H1 (cell line): ENCODE measurements around the gene TMEM163. TPM values are rescaled to one million over a fixed set of nuclear protein-coding genes. Genes with fewer than 3 reads are reported as not detected.

Experiments
- CTCF ChIA-PET: fragments of 300-600 bp; sonication (Branson Sonifier 250); formaldehyde crosslinking; loops from one replicate; lab custom pipeline; 2021; ENCODE audit not compliant: partially characterized antibody; lab: Charles Lee
- POLR2A ChIA-PET: fragments of 300-600 bp; sonication (Branson Sonifier 250); formaldehyde crosslinking; loops from one replicate; lab custom pipeline; 2021; ENCODE audit warnings: inconsistent platforms; ENCODE audit not compliant: partially characterized antibody; lab: Charles Lee
- DNase-seq, 2 experiments: peaks; one replicate each; pipeline versions ENCODE4 v3.0.0 to v3.0.0-alpha.2; 2010 to 2022; ENCODE audit warnings: low spot score in 2 of 2, low read depth in 1 of 2, mixed read lengths in 1 of 2
- FAIRE-seq: peaks from 2 replicates; lab custom pipeline; 2011; peaks lifted over from hg19 to GRCh38; lab: Jason Lieb, UNC
- H2AFZ ChIP-seq: 2 replicates; pipeline ENCODE4 v1.8.1; 2012; ENCODE audit warnings: low read length, inconsistent platforms
- H2AK5ac ChIP-seq: 2 replicates; pipeline ENCODE4 v1.6.1; 2013; ENCODE audit warnings: low read depth, low read length
- H2BK120ac ChIP-seq: replicated peaks from 2 replicates; pipeline ENCODE3; 2013; ENCODE audit warnings: low read depth, low read length, inconsistent platforms
- H2BK12ac ChIP-seq: 2 replicates; pipeline ENCODE4 v1.6.1; 2013; ENCODE audit warnings: low read depth, low read length
- H2BK15ac ChIP-seq: 2 replicates; pipeline ENCODE4 v1.6.1; 2013; ENCODE audit warnings: low read length
- H2BK20ac ChIP-seq: 2 replicates; pipeline ENCODE4 v1.6.1; 2013; ENCODE audit warnings: low read length
- H2BK5ac ChIP-seq: 2 replicates; pipeline ENCODE4 v1.6.1; 2013; ENCODE audit warnings: low read depth, low read length
- H3K14ac ChIP-seq: 2 replicates; pipeline ENCODE4 v1.6.1; 2013; ENCODE audit warnings: inconsistent platforms; ENCODE audit not compliant: insufficient read length
- H3K18ac ChIP-seq: 2 replicates; pipeline ENCODE4 v1.6.1; 2013; ENCODE audit warnings: low read length; ENCODE audit errors: extremely low read depth
- H3K23ac ChIP-seq: 2 replicates; pipeline ENCODE4 v1.6.1; 2013; ENCODE audit warnings: inconsistent platforms; ENCODE audit not compliant: insufficient read length
- H3K23me2 ChIP-seq: 2 replicates; pipeline ENCODE4 v1.6.1; 2013; ENCODE audit warnings: low read depth, low read length
- H3K27ac ChIP-seq: 2 replicates; pipeline ENCODE4 v1.6.1; 2011; ENCODE audit warnings: low read depth, low read length, inconsistent platforms
- H3K27me3 ChIP-seq, 4 experiments: replicated peaks in 1 of 4; 1 replicate in 1 of 4; 2 replicates in 3 of 4; pipeline versions ENCODE4 v1.6.1 to v1.8.1; 2011 to 2013; ENCODE audit warnings: low read length in 3 of 4, mild to moderate bottlenecking in 3 of 4, inconsistent platforms in 2 of 4, mixed read lengths in 2 of 4, moderate library complexity in 1 of 4; ENCODE audit not compliant: control insufficient read depth in 3 of 4, insufficient read depth in 3 of 4; ENCODE audit errors: extremely low read depth in 1 of 4
- H3K36me3 ChIP-seq, 4 experiments: 2 replicates each; pipeline versions ENCODE4 v1.6.1 to v1.8.1; 2011 to 2013; ENCODE audit warnings: mild to moderate bottlenecking in 4 of 4, low read length in 3 of 4, moderate library complexity in 2 of 4, control low read depth in 1 of 4, inconsistent platforms in 1 of 4; ENCODE audit not compliant: insufficient read depth in 4 of 4, control insufficient read depth in 2 of 4
- H3K4ac ChIP-seq: replicated peaks from 2 replicates; pipeline ENCODE3; 2013; ENCODE audit warnings: low read length, low read depth, mixed read lengths, inconsistent platforms; ENCODE audit not compliant: insufficient read length
- H3K4me1 ChIP-seq, 4 experiments: replicated peaks in 1 of 4; 1 replicate in 1 of 4; 2 replicates in 3 of 4; pipeline versions ENCODE4 v1.6.1 to v1.8.1; 2011 to 2013; ENCODE audit warnings: low read length in 3 of 4, inconsistent platforms in 2 of 4, mixed read lengths in 1 of 4; ENCODE audit not compliant: insufficient read depth in 4 of 4, control insufficient read depth in 3 of 4
- H3K4me2 ChIP-seq, 2 experiments: 2 replicates each; pipeline versions ENCODE4 v1.6.1 to v1.8.1; 2011 to 2013; ENCODE audit warnings: low read depth in 2 of 2, low read length in 2 of 2, control low read depth in 1 of 2, inconsistent platforms in 1 of 2, mild to moderate bottlenecking in 1 of 2; ENCODE audit not compliant: insufficient read depth in 1 of 2
- H3K4me3 ChIP-seq, 4 experiments: fragments of 200-600, 300-600 bp in 1 of 4; sonication (generic), shearing (Covaris generic), sonication (Bioruptor Twin) in 1 of 4; 2 replicates each; pipeline versions ENCODE4 v1.5.1 to v1.8.1; 2011 to 2016; ENCODE audit warnings: low read length in 4 of 4, low read depth in 3 of 4, control low read depth in 2 of 4, inconsistent platforms in 2 of 4, mild to moderate bottlenecking in 2 of 4, mixed read lengths in 1 of 4, moderate library complexity in 1 of 4; ENCODE audit not compliant: insufficient read depth in 2 of 4; ENCODE audit errors: extremely low read depth in 1 of 4
- H3K56ac ChIP-seq: replicated peaks from 2 replicates; pipeline ENCODE3; 2013; ENCODE audit warnings: low read depth, mild to moderate bottlenecking, mixed read lengths, low read length, inconsistent platforms; ENCODE audit not compliant: insufficient read length
- H3K79me1 ChIP-seq: 2 replicates; pipeline ENCODE4 v1.6.1; 2013; ENCODE audit warnings: low read depth, low read length, control low read depth
- H3K79me2 ChIP-seq, 2 experiments: 2 replicates each; pipeline versions ENCODE4 v1.6.1 to v1.8.1; 2012 to 2013; ENCODE audit warnings: low read length in 2 of 2, mild to moderate bottlenecking in 2 of 2, inconsistent platforms in 1 of 2; ENCODE audit not compliant: insufficient read depth in 2 of 2, control insufficient read depth in 1 of 2
- H3K9ac ChIP-seq, 4 experiments: replicated peaks in 1 of 4; 1 replicate in 1 of 4; 2 replicates in 3 of 4; pipeline versions ENCODE4 v1.6.1 to v1.8.1; 2011 to 2013; ENCODE audit warnings: low read depth in 3 of 4, low read length in 3 of 4, control low read depth in 2 of 4, mild to moderate bottlenecking in 2 of 4, moderate library complexity in 2 of 4, inconsistent platforms in 1 of 4; ENCODE audit errors: extremely low read depth in 1 of 4
- H3K9me3 ChIP-seq, 2 experiments: 2 replicates each; pipeline versions ENCODE4 v1.6.1 to v1.8.1; 2012 to 2013; ENCODE audit warnings: mild to moderate bottlenecking in 2 of 2, moderate library complexity in 2 of 2, control low read depth in 1 of 2, inconsistent platforms in 1 of 2, low read depth in 1 of 2, low read length in 1 of 2, mixed read lengths in 1 of 2; ENCODE audit not compliant: insufficient read depth in 2 of 2
- H4K20me1 ChIP-seq, 2 experiments: replicated peaks in 1 of 2; 2 replicates each; pipeline versions ENCODE3 to v1.8.1; 2011 to 2013; ENCODE audit warnings: inconsistent platforms in 2 of 2, low read length in 2 of 2, mild to moderate bottlenecking in 1 of 2; ENCODE audit not compliant: insufficient read depth in 2 of 2, control insufficient read depth in 1 of 2
- H4K5ac ChIP-seq: 2 replicates; pipeline ENCODE4 v1.6.1; 2013; ENCODE audit warnings: low read length, low read depth, mixed read lengths, inconsistent platforms; ENCODE audit not compliant: insufficient read length
- H4K8ac ChIP-seq: 2 replicates; pipeline ENCODE4 v1.8.0; 2013; ENCODE audit warnings: mild to moderate bottlenecking, moderate library complexity, low read length, inconsistent platforms; ENCODE audit not compliant: insufficient read depth; ENCODE audit errors: extremely low read depth
- H4K91ac ChIP-seq: replicated peaks from 2 replicates; pipeline ENCODE3; 2013; ENCODE audit warnings: low read length, mixed read lengths, inconsistent platforms; ENCODE audit not compliant: insufficient read length
- CEBPB ChIP-seq: IDR thresholded peaks from 2 replicates; pipeline ENCODE4 v1.6.1; 2012; ENCODE audit warnings: low read depth, low read length
- CHD1 ChIP-seq: IDR thresholded peaks from 2 replicates; pipeline ENCODE4 v1.6.1; 2012; ENCODE audit warnings: low read depth, low read length, improper control_type of control experiment
- CREB1 ChIP-seq: IDR thresholded peaks from 2 replicates; pipeline ENCODE4 v1.6.1; 2012; ENCODE audit warnings: inconsistent platforms
- EZH2 ChIP-seq: fragments of 200-600 bp; sonication (generic); IDR thresholded peaks from 2 replicates; pipeline ENCODE4 v1.7.1; 2012; ENCODE audit warnings: low read depth, mild to moderate bottlenecking, moderate library complexity, low read length, inconsistent platforms; ENCODE audit not compliant: severe bottlenecking
- FOSL1 ChIP-seq: IDR thresholded peaks from 2 replicates; pipeline ENCODE4 v1.6.1; 2011; ENCODE audit warnings: mild to moderate bottlenecking, low read depth, low read length, moderate library complexity; ENCODE audit not compliant: insufficient read depth
- KDM1A ChIP-seq: fragments of 200-600, 300-600 bp; sonication (generic); IDR thresholded peaks from 2 replicates; pipeline ENCODE4 v1.7.1; 2016; ENCODE audit warnings: mild to moderate bottlenecking, low read length, borderline replicate concordance
- MAFK ChIP-seq: IDR thresholded peaks from 2 replicates; pipeline ENCODE4 v1.6.1; 2012; ENCODE audit warnings: low read depth, mild to moderate bottlenecking, improper control_type of control experiment, low read length
- SP1 ChIP-seq: IDR thresholded peaks from 2 replicates; pipeline ENCODE4 v1.6.1; 2011; ENCODE audit warnings: low read depth, low read length
- SP2 ChIP-seq: IDR thresholded peaks from 2 replicates; pipeline ENCODE4 v1.6.1; 2012; ENCODE audit warnings: mild to moderate bottlenecking, low read length, inconsistent platforms
- WGBS, 2 experiments: shearing (Covaris generic) in 1 of 2; methylation state at CpG; one replicate each; pipeline versions ENCODE4 v1.1.6 to v1.1.7; 2013 to 2015; ENCODE audit warnings: low lambda C conversion rate in 2 of 2, mixed read lengths in 2 of 2, inconsistent platforms in 1 of 2, low coverage in 1 of 2, missing lambda C conversion rate in 1 of 2; ENCODE audit not compliant: insufficient replicate concordance in 2 of 2, insufficient coverage in 1 of 2, insufficient read length in 1 of 2; ENCODE audit errors: extremely low coverage in 1 of 2, missing lambda C conversion rate in 1 of 2; 5-methylcytosine and 5-hydroxymethylcytosine counted together
- polyA plus RNA-seq, 7 experiments: library from polyadenylated mRNA; depleted of rRNA in 3 of 7; stranded (reverse) in 5 of 7; unstranded in 2 of 7; fragments of >200 nt in 5 of 7; fragments of 200-250 nt in 2 of 7; gene quantifications; 1 replicate in 5 of 7; 2 replicates in 1 of 7; 4 replicates in 1 of 7; pipeline versions ENCODE4 v1.2.1 to v1.2.3, GENCODE V29; 2011 to 2013; ENCODE audit warnings: missing spikeins in 2 of 7, mixed read lengths in 2 of 7
- total RNA-seq: library from RNA; stranded (reverse); fragmentation: NEBNext Ultra II Directional; extraction: Animal tissue kit (Norgen Biotek cat#: 25700); gene quantifications from 2 replicates; pipeline ENCODE4 v1.2.1, GENCODE V29; 2021
- TF ChIP-seq, protein P1 (sequence below): IDR thresholded peaks from 2 replicates; pipeline ENCODE4 v1.6.1; 2011; ENCODE audit warnings: low read depth, mild to moderate bottlenecking, low read length; ENCODE audit not compliant: insufficient read depth
- TF ChIP-seq, protein P2 (sequence below): IDR thresholded peaks from 2 replicates; pipeline ENCODE4 v1.6.1; 2012; ENCODE audit warnings: inconsistent platforms

TMEM163 gene
- total and polyA plus RNA-seq, 2 of the 8 experiments (the other 6 are each of a cell fraction or from before 2014, with no cell fraction given) = 2.8 to 3.2 TPM

DNA sequence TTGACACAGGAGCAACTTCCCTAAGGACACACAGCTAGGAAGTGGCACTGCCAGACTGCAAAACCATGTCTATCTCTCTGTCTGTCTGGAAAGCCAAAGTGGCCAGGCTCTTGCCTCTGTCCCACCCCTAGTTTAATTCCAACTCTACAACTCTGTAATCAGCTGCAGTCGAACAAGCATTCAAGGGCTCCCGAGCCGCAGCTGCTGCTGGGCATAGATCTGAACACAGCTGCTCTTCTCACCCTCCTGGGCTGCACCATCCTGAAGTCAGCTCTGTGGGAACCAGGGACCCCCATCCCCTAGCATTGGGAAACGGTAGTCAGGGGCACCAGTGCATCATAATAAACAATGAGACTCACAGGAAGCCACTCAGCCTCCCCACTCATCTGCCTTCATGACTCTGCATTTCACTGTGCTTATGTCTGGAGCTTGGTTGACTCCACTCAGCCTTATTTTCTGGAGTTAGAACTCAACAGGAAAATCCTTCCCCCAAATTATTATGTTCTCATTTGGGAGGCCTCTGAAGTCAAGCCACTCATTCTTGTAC lies 44.4 kb upstream of the TMEM163 start:
- Histone ChIP-seq H3K9me3 (no peaks in the 10 kb centered on the region), H2BK15ac (no peak overlapping the region), H4K20me1 (no peaks in the 10 kb centered on the region), H3K79me2 (no peaks in the 10 kb centered on the region), H4K5ac (no peak overlapping the region), H3K79me1 (no peaks in the 10 kb centered on the region), H3K27ac (no peak overlapping the region), H3K56ac (no peak overlapping the region), H3K27me3 (no peaks in the 10 kb centered on the region; a peak in 1 of 7 replicates), H2AFZ (no peak overlapping the region), H3K4ac (no peak overlapping the region), H2AK5ac (no peak overlapping the region), H2BK5ac (no peak overlapping the region), H3K36me3 (no peaks in the 10 kb centered on the region), H3K23me2 (no peaks in the 10 kb centered on the region), H3K4me1 (no peaks in the 10 kb centered on the region), H4K8ac (no peak overlapping the region), H4K91ac (no peak overlapping the region), H3K4me3 (no peak overlapping the region), H3K4me2 (no peak overlapping the region), H3K23ac (no peak overlapping the region), H2BK120ac (no peak overlapping the region), H3K18ac (no peak overlapping the region), H2BK12ac (no peak overlapping the region), H2BK20ac (no peak overlapping the region), H3K9ac (no peak overlapping the region), H3K14ac (no peak overlapping the region)
- WGBS, 2 experiments = 90% methylated on average over 4 of the region's 4 CpGs; no CpG with 5 or more reads in 1 of the 2 experiments
- TF ChIP-seq, protein P1, sequence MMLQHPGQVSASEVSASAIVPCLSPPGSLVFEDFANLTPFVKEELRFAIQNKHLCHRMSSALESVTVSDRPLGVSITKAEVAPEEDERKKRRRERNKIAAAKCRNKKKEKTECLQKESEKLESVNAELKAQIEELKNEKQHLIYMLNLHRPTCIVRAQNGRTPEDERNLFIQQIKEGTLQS = no peak
- TF ChIP-seq, protein P2, sequence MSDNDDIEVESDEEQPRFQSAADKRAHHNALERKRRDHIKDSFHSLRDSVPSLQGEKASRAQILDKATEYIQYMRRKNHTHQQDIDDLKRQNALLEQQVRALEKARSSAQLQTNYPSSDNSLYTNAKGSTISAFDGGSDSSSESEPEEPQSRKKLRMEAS = no peak
- TF ChIP-seq CHD1 = no peak
- no peak for TF ChIP-seq MAFK
- no peak for TF ChIP-seq SP2
- TF ChIP-seq SP1 = no peak
- TF ChIP-seq KDM1A = no peak
- TF ChIP-seq CEBPB = no peak
- no peak for TF ChIP-seq CREB1
- TF ChIP-seq EZH2 = no peak
- no peak for TF ChIP-seq FOSL1
- POLR2A ChIA-PET = no interaction called here
- FAIRE-seq = no peak
- CTCF ChIA-PET = interaction anchor here (0.9 to 1.5 kb wide), 4 partner anchors 11 to 312 kb away, joined by 3 to 4 read pairs (median 4); no protein-coding TSS in a partner anchor
- no peak for DNase-seq
